GM23338 (cell line): Measurements from ENCODE around the gene SORCS2. TPM values are rescaled to one million over a fixed set of nuclear protein-coding genes. Genes with fewer than 3 reads are reported as not detected.

Experiments used
- ATAC-seq: fragments of 200-7000 bp; cut with Tn5 transposase; 3 replicates; pipeline ENCODE4 v1.9.1; 2020
- DNase-seq: peaks from one replicate; pipeline ENCODE4 v3.0.0-alpha.2; 2015; ENCODE audit warnings: low spot score
- H2AFZ ChIP-seq: fragments of 200-600 bp; sonication (generic); 2 replicates; pipeline ENCODE4 v1.8.0; 2016; ENCODE audit warnings: antibody characterized with exemption, mild to moderate bottlenecking, moderate library complexity
- H3F3A ChIP-seq: fragments of 200-600 bp; sonication (generic); replicated peaks from 2 replicates; pipeline ENCODE4 v1.8.0; 2017; ENCODE audit warnings: antibody characterized with exemption, mixed run types, low read depth
- H3K27ac ChIP-seq: fragments of 200-600 bp; sonication (generic); 2 replicates; pipeline ENCODE4 v1.6.1; 2016; ENCODE audit warnings: low read depth
- H3K27me3 ChIP-seq: fragments of 200-600 bp; sonication (generic); 2 replicates; pipeline ENCODE4 v1.8.0; 2016; ENCODE audit warnings: mild to moderate bottlenecking, mixed run types, moderate library complexity; ENCODE audit not compliant: insufficient read depth
- H3K36me3 ChIP-seq: fragments of 200-600 bp; sonication (generic); 2 replicates; pipeline ENCODE4 v1.8.0; 2016; ENCODE audit warnings: mild to moderate bottlenecking; ENCODE audit not compliant: insufficient read depth
- H3K4me1 ChIP-seq: fragments of 200-600 bp; sonication (generic); 2 replicates; pipeline ENCODE4 v1.8.0; 2016; ENCODE audit warnings: mild to moderate bottlenecking, moderate library complexity; ENCODE audit not compliant: insufficient read depth
- H3K4me2 ChIP-seq: fragments of 200-600 bp; sonication (generic); 2 replicates; pipeline ENCODE4 v1.7.1; 2017; ENCODE audit warnings: mixed run types
- H3K4me3 ChIP-seq: fragments of 200-600 bp; sonication (generic); 2 replicates; pipeline ENCODE4 v1.6.1; 2016; ENCODE audit warnings: mixed run types
- H3K79me2 ChIP-seq: fragments of 200-600 bp; sonication (generic); replicated peaks from 2 replicates; pipeline ENCODE4 v1.8.0; 2017; ENCODE audit warnings: mild to moderate bottlenecking; ENCODE audit not compliant: insufficient read depth
- H3K9me2 ChIP-seq: fragments of 200-600 bp; sonication (generic); 2 replicates; pipeline ENCODE4 v1.8.0; 2017; ENCODE audit not compliant: insufficient read depth
- H4K20me1 ChIP-seq: fragments of 200-600 bp; sonication (generic); replicated peaks from 2 replicates; pipeline ENCODE4 v1.8.0; 2017; ENCODE audit warnings: mild to moderate bottlenecking; ENCODE audit not compliant: insufficient read depth
- H3K27ac Mint-ChIP-seq: 2 replicates; pipeline ENCODE4 v1.8.0; 2020; ENCODE audit warnings: inconsistent platforms, mild to moderate bottlenecking, moderate library complexity, mixed read lengths
- H3K27me3 Mint-ChIP-seq: 3 replicates; pipeline ENCODE4 v1.8.0; 2022; ENCODE audit warnings: low read depth, mild to moderate bottlenecking, moderate library complexity, mixed read lengths, inconsistent platforms; ENCODE audit not compliant: insufficient read depth, poor library complexity
- H3K36me3 Mint-ChIP-seq: 3 replicates; pipeline ENCODE4 v1.8.0; 2021; ENCODE audit warnings: low read depth, mild to moderate bottlenecking, inconsistent platforms, moderate library complexity, mixed read lengths
- H3K4me1 Mint-ChIP-seq: 3 replicates; pipeline ENCODE4 v1.8.0; 2020; ENCODE audit warnings: mild to moderate bottlenecking, inconsistent platforms, mixed read lengths
- H3K4me3 Mint-ChIP-seq: 3 replicates; pipeline ENCODE4 v1.8.0; 2021; ENCODE audit warnings: moderate library complexity, mild to moderate bottlenecking, inconsistent platforms, mixed read lengths
- H3K9me3 Mint-ChIP-seq: 3 replicates; pipeline ENCODE4 v1.8.0; 2020; ENCODE audit warnings: moderate library complexity, mild to moderate bottlenecking, inconsistent platforms, mixed read lengths
- CREB1 ChIP-seq: fragments of 250-450 bp; sonication (Bioruptor Pico); IDR thresholded peaks from 2 replicates; pipeline ENCODE4 v1.5.0; 2020; ENCODE audit warnings: low read depth, mild to moderate bottlenecking, moderate library complexity
- CTCF ChIP-seq, 2 experiments: fragments of 200-600 bp in 1 of 2; sonication (generic) in 1 of 2; conservative IDR thresholded peaks; 2 replicates each; pipeline versions ENCODE4 v1.5.1 to v1.6.1; 2016 to 2017; ENCODE audit warnings: antibody characterized with exemption in 2 of 2, low read depth in 2 of 2, mild to moderate bottlenecking in 2 of 2, moderate library complexity in 1 of 2
- ETS1 ChIP-seq: IDR thresholded peaks from 2 replicates; pipeline ENCODE4 v1.6.1; 2016; ENCODE audit warnings: antibody characterized with exemption
- EZH2 ChIP-seq: fragments of 200-600 bp; sonication (generic); IDR thresholded peaks from one replicate; pipeline ENCODE4 v1.8.0; 2017; ENCODE audit warnings: antibody characterized with exemption, mild to moderate bottlenecking, low read depth; ENCODE audit not compliant: unreplicated experiment
- EZH2phosphoT487 ChIP-seq: fragments of 200-600 bp; sonication (generic); IDR thresholded peaks from one replicate; pipeline ENCODE4 v1.8.1; 2018; ENCODE audit warnings: antibody characterized with exemption; ENCODE audit not compliant: unreplicated experiment
- JUNB ChIP-seq: IDR thresholded peaks from one replicate; pipeline ENCODE4 v1.6.1; 2016; ENCODE audit warnings: antibody characterized with exemption; ENCODE audit not compliant: unreplicated experiment
- NANOG ChIP-seq: IDR thresholded peaks from 2 replicates; pipeline ENCODE4 v1.6.1; 2016; ENCODE audit warnings: antibody characterized with exemption, borderline replicate concordance
- STAT1 ChIP-seq: IDR thresholded peaks from one replicate; pipeline ENCODE4 v1.6.1; 2016; ENCODE audit warnings: antibody characterized with exemption; ENCODE audit not compliant: unreplicated experiment
- ZNF114 ChIP-seq: fragments of 250-450 bp; sonication (Bioruptor Pico); IDR thresholded peaks from 2 replicates; pipeline ENCODE4 v1.5.0; 2020; ENCODE audit warnings: mild to moderate bottlenecking, moderate library complexity
- polyA plus RNA-seq: library from polyadenylated mRNA; unstranded; fragments of >200 nt; fragmentation: Nextera tagmentation; extraction: Ambion mirVana; gene quantifications from 2 replicates; pipeline ENCODE4 v1.2.1, GENCODE V29; 2016
- total RNA-seq: library from RNA; depleted of rRNA; stranded (reverse); fragments of >200 nt; shearing (Covaris generic); gene quantifications from 2 replicates; pipeline ENCODE4 v1.2.3, GENCODE V29; 2014

The SORCS2 gene
- total and polyA plus RNA-seq, 2 experiments from 2014 or later = 0.47 to 2.4 TPM

- Histone ChIP-seq H3K36me3 (no peaks in the 10 kb centered on the region), H3K79me2 (no peaks in the 10 kb centered on the region), H3F3A (no peaks in the 10 kb centered on the region), H3K9me2 (no peaks in the 10 kb centered on the region), H3K4me1 (no peaks in the 10 kb centered on the region), H3K27ac (no peak overlapping the region), H3K4me3 (no peak overlapping the region), H2AFZ (no peak overlapping the region), H3K27me3 (no peaks in the 10 kb centered on the region), H3K4me2 (no peak overlapping the region), H4K20me1 (no peaks in the 10 kb centered on the region)
- 0 out of 3 replicates have a peak overlapping the region, but pooled peaks have one; percentile 3 for H3K4me3 Mint-ChIP-seq
- H3K9me3 Mint-ChIP-seq = no peaks in the 10 kb centered on the region
- peaks cover 18% of the 10 kb centered on the region for H3K27me3 Mint-ChIP-seq
- peak overlapping the region; percentile 19; the same call in 1 of the 2 replicates for H3K27ac Mint-ChIP-seq
- no peak for DNase-seq
- peaks cover 27% of the 10 kb centered on the region for H3K36me3 Mint-ChIP-seq
- peak; percentile 36 for ATAC-seq
- peaks cover 39% of the 10 kb centered on the region for H3K4me1 Mint-ChIP-seq
- TF ChIP-seq NANOG (no peak), CREB1 (CRISPR knock-in tag) (no peak), EZH2 (no peak), EZH2phosphoT487 (no peak), ZNF114 (CRISPR knock-in tag) (no peak), STAT1 (no peak)
These were observed 577.3 kb downstream of the SORCS2 start for GRCh38 chr4:7769396-7770223.

- Mint-ChIP-seq H3K27ac (peak overlapping the region; percentile 19; the same call in 1 of the 2 replicates), H3K4me1 (peaks cover 46% of the 10 kb centered on the region), H3K9me3 (no peaks in the 10 kb centered on the region), H3K36me3 (peaks cover 28% of the 10 kb centered on the region), H3K4me3 (no peak overlapping the region; the same call in 2 of the 3 replicates), H3K27me3 (peaks cover 18% of the 10 kb centered on the region)
- Histone ChIP-seq H4K20me1 (no peaks in the 10 kb centered on the region), H2AFZ (no peak overlapping the region), H3K4me3 (no peak overlapping the region), H3K4me1 (peaks cover 6% of the 10 kb centered on the region; the same call in 1 of the 2 replicates), H3K27ac (no peak overlapping the region), H3K79me2 (no peaks in the 10 kb centered on the region), H3K27me3 (no peaks in the 10 kb centered on the region), H3K36me3 (no peaks in the 10 kb centered on the region), H3F3A (no peaks in the 10 kb centered on the region), H3K4me2 (no peak overlapping the region), H3K9me2 (no peaks in the 10 kb centered on the region)
- no peak for TF ChIP-seq ETS1
- TF ChIP-seq EZH2phosphoT487 = no peak
- TF ChIP-seq JUNB = no peak
- TF ChIP-seq STAT1 = no peak
- TF ChIP-seq CTCF (conservative IDR thresholded peaks at IDR 0.05; ENCODE audit: low read depth in 2 of 2) = peak; percentile 64 to 75
- DNase-seq = peak; percentile 61
- ATAC-seq = peak; percentile 57
These were observed 578.1 kb downstream of the SORCS2 start for GRCh38 chr4:7770224-7771050.
